NB4 (cell line): ENCODE data around the gene MTR.

Source experiments
- MYC ChIP-seq: IDR thresholded peaks from 2 replicates; pipeline ENCODE4 v1.6.1; 2011; ENCODE audit warnings: low read depth, low read length
- POLR2A ChIP-seq: IDR thresholded peaks from 2 replicates; pipeline ENCODE4 v1.6.1; 2011; ENCODE audit warnings: mild to moderate bottlenecking; ENCODE audit not compliant: insufficient read length; ENCODE audit errors: extremely low read depth
- TF ChIP-seq, protein P1 (sequence below): IDR thresholded peaks from one replicate; pipeline ENCODE4 v1.5.1; 2012; ENCODE audit warnings: low read depth, low read length

DNA sequence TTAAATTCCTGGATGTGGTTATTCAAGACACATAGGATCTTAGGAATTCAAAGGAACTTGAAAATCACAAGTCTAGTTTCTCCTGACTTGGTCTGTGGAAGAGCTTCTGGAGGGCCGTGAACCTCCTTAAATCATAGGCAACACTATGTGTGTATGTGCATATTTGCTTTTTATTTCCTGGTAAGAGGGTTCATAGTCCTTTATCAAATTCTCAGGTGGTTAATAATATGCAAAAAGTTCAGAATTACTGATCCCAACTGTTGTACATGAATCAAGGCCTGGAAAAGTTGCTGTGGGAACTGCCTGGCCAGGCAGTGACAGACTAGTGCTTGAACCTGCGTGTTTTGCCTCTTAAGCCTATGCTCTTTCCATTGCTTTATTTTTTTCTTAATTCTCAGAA lies 12.9 kb downstream of the MTR start:
- TF ChIP-seq, protein P1, sequence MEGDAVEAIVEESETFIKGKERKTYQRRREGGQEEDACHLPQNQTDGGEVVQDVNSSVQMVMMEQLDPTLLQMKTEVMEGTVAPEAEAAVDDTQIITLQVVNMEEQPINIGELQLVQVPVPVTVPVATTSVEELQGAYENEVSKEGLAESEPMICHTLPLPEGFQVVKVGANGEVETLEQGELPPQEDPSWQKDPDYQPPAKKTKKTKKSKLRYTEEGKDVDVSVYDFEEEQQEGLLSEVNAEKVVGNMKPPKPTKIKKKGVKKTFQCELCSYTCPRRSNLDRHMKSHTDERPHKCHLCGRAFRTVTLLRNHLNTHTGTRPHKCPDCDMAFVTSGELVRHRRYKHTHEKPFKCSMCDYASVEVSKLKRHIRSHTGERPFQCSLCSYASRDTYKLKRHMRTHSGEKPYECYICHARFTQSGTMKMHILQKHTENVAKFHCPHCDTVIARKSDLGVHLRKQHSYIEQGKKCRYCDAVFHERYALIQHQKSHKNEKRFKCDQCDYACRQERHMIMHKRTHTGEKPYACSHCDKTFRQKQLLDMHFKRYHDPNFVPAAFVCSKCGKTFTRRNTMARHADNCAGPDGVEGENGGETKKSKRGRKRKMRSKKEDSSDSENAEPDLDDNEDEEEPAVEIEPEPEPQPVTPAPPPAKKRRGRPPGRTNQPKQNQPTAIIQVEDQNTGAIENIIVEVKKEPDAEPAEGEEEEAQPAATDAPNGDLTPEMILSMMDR: no peak
- no peak for TF ChIP-seq POLR2A
- TF ChIP-seq MYC: no peak
